Neural progenitor cell (in vitro differentiated cells): ENCODE results near the gene SERAC1.

Experiments used
- CTCF ChIP-seq: fragments of 200-600 bp; sonication (generic); IDR thresholded peaks from 2 replicates; pipeline ENCODE4 v1.5.1; 2017; ENCODE audit warnings: antibody characterized with exemption, mild to moderate bottlenecking
- EZH2 ChIP-seq: fragments of 200-600 bp; sonication (generic); IDR thresholded peaks from 2 replicates; pipeline ENCODE4 v1.6.1; 2017; ENCODE audit warnings: antibody characterized with exemption, mild to moderate bottlenecking, moderate library complexity
- EZH2phosphoT487 ChIP-seq: fragments of 200-600 bp; sonication (generic); IDR thresholded peaks from 2 replicates; pipeline ENCODE4 v1.6.1; 2017; ENCODE audit warnings: antibody characterized with exemption

GRCh38 chr6:158061361-158061708 lies 106.7 kb downstream of the SERAC1 start:
- no peak for TF ChIP-seq CTCF
- no peak for TF ChIP-seq EZH2
- TF ChIP-seq EZH2phosphoT487: no peak
